GM19455 (cell line): ENCODE results near the gene AGBL4.

ENCODE experiments used
- ATAC-seq: cut with Tn5 transposase; IDR thresholded peaks from one replicate; pipeline ENCODE4 v1.9.1; 2021; ENCODE audit not compliant: unreplicated experiment

Gene AGBL4

DNA sequence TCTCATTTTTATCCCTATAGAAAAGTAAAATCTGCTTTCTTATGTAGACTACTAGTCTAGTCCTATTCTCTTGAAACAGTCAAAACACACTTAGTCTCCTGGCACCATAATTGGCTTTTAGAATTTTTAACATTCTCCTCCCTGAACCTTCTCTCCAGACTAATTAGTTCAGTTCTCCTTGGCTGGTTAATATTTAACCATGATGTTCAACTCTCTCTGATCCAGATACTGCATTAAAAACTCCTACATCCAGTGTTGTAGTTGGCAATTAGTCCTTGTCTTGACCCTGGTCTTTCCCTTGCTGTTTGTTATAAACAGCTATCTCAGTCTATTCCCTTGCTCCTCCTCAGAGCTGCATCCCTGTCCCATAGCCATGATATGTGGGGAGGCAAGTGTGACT lies 824.2 kb downstream of the AGBL4 start:
- no peak for ATAC-seq

DNA sequence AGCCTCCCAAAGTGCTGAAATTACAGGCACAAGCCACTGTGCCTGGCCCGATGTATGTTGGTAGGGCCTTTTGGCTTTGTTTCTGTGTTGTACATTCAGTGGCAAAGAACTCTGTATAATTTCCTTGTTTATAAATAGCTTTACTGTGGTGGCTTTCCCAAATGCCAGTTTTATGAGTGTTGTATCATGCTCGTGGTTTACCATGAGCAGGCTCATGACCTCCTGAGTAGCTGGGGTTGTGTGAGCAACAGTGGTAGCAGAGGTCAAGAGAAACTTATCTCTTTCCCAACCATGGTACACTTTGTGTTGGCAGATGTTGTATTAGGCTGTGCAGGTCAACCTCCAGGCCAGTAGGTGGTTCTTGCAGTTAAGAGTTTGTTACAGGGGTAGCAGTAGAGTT lies 826.7 kb downstream of the AGBL4 start:
- no peak for ATAC-seq

DNA sequence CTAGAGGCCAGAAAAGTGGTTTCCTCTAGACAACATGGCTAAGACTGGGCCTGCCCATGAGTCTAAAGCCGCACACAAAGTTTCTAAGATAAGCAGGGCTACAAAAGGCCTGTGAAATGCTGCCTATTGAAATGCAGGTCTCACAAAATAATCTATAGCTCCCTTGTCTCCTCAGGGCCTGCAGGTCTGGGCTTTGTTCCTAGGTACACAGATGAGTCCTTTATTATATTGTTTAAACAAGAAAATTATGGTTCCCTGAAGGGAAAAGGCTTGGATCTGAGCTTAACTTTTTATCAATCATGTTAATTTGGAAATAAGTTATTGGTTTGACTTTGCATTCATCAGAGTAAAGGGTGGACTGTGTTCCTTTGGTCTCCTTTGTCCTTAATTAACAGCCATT lies 833.6 kb downstream of the AGBL4 start:
- ATAC-seq: no peak

DNA sequence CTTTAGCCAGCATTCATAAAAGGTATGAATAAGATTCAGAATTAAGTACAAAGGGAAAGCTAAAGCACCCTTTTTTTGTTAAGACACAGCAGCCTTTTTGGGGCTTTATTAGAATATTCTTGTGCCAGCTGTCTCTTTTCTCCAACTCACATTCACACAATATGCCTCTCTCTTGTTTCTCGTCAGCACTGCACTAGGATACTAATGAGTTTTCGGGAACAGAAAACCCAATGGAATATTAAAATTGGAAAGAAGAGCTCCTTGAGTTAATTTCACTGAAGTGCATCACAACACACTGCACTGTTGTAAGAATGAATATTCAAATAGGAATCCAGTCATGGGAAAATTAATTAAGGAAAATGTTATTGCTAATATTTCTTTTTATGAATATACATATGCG lies 836.7 kb downstream of the AGBL4 start:
- ATAC-seq: no peak

DNA sequence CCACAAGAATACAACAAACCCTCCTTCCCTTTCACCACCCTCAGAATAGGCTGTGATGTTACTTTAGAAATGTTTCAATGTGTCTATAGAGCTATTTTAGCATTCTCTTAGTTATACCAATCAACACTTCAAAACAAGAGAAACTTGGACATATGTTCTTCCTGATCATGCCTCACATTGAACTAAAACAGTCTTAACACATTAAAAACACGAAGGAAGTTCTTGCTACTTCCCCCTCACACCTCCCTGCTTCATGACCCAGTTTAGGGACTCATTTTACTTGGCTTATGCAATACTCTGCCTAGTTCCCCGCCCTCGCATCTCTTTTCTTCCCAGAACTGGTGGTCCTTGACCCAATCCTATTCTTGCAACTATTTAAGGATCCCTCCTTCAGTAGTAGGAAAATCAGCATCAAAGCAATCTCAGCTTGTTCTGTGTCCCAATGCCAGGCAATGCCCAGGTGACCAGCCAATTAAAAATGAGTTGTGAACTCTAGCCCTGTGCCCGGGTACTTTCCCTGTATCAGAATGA lies 838.2 kb downstream of the AGBL4 start:
- ATAC-seq: no peak

DNA sequence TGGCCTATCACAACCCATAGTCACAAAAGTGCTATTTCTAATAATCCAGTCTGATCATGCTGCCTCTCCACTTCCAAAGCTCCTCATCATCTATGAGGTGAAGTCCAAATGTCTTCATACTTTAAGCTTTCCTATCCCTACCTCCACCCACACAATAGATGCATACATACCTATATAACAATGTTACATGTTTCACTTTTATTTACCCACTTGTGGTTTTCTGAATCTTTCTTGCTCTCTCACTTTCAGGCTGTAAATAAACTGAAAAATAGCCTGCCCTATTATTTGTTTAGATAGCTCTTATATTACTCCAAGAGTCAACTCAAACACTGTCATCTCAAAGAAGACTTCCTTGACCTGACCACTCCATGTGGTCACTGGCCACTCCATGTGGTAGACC lies 840.3 kb downstream of the AGBL4 start:
- no peak for ATAC-seq

DNA sequence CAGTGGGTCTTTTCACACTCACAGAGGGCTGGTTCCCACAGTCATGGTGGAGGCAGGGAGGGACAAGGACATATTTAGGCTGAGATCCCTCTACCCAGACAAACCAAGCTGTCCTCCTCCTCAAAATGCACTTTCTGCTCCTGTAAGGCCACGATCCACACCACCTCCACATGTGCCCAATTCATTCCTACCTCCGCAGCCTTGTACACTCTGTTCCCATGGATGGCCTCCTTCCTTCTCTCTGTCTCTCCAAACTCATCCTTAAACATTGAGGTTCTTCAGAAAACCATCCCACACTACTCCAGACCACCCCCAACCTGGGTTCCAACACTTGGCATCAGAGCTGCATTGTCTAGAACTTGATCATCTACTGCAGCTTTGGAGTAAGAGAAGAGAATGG lies 842.7 kb downstream of the AGBL4 start:
- ATAC-seq: no peak

DNA sequence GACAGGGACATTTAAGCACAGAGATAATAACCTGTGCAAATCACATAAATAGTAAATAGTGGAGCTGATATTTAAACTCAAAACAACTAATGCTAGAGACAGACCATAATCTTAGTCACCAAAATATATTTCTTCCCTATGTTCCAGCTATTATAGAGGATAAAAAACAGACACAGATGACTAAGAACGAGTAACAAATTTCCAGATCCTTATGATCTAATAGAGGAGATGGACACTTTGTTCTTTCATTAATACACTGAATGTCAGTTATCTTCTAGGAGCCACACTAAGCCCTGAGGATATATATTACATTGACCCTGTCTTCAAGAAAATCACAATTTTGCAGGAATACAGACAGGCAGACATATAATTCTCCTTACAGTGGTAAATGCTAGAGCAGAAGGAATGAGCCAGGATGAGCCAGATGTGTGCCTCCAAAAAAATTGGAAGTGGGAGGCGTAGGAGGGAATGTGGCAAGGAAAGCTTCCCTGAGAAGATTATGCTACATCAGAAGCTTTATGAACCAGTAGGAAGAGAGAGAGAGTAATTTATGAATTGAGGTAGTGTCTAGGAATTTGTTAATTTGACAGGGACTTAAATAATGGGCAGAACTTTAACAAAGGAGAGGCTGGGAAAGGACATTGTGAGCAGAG lies 851.7 kb downstream of the AGBL4 start:
- ATAC-seq: no peak

DNA sequence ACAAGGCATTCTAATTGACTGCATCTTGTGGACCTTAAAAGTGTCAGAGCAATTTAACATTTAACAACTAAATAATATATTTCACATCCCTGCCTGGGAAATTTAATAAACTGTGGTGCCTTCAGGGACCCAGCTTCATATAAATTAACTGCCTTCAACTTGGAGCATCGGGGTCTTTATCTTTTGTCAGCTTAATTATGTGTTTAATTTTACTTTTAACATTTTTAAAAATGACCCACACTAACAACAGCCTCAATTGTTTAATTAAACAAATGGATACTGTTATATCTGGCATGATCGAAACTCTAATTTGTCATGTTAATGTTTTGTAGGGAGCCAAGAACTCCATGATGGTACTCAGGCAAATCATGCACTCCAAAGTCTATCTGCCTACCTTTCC lies 857.7 kb downstream of the AGBL4 start:
- no peak for ATAC-seq

DNA sequence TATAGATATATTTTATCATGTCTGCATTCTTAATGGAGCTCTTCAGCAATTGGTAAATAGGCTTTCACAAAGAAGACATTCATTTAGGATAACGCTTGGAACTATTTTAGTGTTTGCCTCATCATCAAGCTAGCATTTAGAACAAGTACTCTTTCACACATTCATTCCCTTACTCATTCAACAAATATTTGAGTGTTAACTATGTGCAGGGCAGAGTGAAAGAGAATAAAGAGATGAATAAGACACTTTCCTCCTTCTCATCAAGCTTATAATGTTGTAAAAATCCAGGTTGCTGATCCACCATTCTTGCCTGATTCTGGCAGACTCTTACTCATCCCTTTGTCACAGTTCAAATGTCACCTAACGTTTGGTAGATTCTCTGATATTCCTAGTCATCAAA lies 860.7 kb downstream of the AGBL4 start:
- no peak for ATAC-seq

DNA sequence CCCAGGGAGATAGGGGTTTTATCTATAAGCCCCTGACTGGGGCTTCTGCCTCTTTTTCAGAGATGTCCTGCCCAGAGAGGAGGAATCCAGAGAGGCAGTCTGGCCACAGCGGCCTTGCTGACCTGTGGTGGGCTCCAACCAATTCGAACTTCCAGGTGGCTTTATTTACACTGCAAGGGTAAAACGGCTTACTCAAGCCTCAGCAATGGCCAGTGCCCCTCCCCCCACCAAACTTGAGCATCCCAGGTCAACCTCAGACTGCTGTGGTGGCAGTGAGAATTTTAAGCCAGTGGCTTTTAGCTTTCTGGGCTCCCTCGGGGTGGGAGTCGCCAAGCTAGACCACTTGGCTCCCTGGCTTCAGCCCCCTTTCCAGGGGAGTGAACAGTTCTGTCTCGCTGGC lies 863.1 kb downstream of the AGBL4 start:
- no peak for ATAC-seq

DNA sequence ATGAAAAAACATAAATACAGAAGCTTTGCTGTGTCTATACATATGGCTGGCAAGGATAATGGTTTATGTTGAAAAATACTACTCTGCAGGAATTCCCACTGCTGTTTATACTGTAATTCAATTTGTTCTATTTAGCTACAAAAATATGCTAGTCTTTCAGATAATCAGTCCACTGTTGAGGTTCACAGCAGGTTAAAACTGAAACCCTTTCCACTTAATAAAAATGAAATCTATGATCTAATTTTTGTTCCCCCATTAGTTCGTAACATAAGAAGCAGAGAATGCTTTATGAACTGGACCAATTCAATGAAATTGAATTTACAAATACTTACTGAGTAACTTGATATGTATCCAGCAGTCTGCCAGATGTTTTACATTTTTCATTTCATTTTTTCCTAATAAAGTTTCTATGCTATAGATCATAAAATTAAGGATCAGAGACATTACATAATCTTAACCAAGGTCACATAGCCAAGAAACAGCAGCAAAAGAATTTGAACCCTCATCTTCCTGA lies 887.0 kb downstream of the AGBL4 start:
- ATAC-seq: no peak

DNA sequence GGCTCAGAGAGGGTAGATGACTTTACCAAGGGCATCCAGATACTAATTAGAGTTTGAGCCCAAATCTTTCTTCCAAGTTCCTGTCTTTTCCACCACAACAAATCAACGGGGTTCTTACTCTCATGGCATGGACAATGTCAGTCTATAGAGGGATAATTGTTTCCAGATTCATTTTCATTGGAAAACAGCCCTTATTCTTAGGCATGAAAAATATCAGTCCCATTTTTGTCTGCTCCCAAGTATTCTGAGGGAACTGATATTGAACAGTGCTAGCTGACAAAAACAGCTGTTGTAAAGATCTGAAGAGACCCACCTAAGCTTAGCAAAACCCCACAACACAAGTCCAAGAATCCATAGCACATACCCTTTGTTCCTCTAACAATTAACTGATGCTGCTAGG lies 898.0 kb downstream of the AGBL4 start:
- no peak for ATAC-seq

DNA sequence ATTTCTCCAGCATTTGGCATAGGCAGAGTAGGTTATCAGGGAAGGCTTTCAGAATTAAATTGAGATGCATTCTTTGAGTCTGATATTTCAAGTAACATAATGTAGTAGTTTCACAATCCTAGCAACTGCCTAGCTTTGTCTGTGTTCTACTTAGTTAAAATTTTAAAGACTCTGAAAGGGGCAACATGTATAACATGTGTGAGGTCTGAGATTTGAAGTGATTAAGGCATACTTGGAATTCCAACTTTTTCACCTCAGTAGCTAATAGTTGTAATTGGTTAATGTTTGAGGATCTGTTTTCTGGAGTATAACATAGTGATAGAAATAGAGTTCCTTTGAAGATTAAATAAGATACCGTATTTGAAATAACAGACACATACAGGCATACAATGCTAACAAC lies 911.8 kb downstream of the AGBL4 start:
- ATAC-seq: no peak

DNA sequence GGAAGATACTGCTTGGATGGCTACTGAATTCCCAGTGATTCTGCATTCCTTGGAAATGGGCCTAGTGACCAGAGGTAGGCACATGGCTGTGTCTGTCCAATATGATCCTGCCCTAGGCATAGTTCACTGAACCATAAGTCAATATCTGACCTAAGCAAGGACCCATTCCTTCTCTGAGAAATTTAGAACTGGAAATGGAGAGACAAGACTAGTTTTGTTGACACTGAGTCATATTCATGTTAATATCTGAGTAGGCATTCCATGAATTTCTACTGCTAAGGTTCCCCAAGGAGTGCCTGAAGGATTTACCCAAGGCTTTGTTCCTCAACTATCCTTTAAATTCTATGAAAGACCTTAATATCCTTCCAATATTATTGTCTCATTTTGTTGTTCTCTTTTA lies 917.3 kb downstream of the AGBL4 start:
- ATAC-seq: no peak

DNA sequence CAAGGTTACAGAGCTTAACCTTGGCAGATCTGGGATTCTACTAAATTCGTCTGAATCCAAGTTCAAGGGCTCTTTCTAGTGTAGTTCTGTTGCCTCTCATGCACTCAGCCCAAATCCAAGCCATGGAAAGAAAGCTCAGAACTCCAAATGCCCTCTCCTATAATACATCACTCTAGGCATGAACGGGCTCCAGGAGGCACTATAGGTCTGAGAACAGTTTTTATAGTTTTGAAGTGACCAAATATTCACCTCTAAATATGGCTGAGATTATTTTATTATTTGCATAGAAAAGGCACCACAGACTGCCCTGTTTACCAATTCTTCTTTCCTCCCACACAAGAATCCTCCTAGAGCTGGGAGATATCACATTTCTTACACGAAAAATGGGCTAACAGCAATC lies 919.2 kb downstream of the AGBL4 start:
- no peak for ATAC-seq

DNA sequence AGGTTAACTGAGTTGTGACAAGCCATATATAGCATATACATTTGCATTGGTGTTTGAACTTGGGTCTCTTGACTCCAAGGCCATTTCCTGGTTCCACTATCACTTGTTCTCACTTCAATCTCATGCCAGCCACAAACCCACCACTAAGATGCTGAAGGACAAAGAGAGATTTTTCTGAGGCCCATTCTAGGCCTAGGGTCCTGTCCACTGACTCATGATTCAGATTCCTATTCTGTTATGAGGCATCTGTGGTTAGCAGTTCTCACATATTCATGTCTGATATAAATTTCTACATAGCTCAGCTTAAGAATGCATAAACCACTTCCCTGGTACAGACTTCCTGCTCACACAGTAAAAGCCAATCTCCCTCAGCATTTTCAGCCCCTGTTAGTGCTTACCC lies 921.0 kb downstream of the AGBL4 start:
- ATAC-seq: peak; percentile 58

DNA sequence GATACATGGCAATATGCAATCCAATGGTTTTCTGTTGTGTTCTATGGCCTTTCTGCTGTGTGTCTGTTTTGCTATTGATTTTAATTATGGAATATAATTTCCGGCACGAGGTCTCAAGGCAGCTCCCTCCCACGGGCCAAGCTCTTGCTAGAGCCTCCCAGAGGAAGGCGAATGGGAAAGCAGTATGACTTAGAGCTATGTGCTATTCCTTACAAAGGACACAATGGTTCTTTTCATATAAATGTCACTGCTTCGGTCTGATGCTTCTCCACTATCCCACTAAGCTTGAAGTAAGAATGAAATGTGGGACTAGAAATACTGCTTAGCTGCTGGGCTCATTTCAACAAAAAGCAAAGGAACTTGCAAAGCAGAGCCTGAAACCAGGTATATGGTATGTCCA lies 924.9 kb downstream of the AGBL4 start:
- ATAC-seq: no peak

DNA sequence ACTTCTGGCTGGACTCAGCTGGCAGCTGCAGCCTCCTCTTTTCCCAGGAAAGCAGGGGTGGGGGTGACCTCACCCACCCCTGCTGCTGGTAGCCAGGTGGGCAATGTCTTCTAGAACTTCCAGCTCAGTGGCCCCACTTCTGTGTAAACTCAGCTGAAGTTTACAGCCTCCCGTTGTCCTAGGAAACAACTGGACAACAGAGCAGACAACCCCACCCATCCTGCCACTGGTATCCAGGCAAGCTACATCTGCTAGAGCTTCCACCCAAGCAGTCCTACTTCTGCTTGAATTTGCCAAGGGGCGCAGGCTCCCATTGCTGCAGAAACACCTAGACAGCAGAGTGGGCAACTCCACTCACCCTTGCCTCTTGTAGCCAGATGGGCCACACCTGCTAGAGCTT lies 937.4 kb downstream of the AGBL4 start:
- ATAC-seq: no peak

DNA sequence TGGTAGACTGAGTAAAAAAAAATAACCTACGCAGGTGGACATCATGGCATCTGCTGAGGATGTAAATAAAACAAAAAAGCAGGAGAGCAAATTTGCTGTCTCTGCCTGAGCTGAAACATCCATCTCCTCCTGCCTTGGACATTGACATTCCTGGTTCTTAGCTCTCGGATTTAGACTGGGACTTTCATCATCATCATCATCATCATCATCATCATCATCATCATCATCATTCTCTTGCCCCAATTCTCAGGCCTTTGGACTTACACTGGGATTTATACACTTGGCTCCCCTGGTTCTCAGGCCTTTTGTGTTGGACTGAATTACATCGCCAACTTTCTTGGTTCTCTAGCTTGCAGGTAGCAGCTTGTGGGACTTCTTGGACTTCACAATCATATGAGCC lies 938.7 kb downstream of the AGBL4 start:
- no peak for ATAC-seq

DNA sequence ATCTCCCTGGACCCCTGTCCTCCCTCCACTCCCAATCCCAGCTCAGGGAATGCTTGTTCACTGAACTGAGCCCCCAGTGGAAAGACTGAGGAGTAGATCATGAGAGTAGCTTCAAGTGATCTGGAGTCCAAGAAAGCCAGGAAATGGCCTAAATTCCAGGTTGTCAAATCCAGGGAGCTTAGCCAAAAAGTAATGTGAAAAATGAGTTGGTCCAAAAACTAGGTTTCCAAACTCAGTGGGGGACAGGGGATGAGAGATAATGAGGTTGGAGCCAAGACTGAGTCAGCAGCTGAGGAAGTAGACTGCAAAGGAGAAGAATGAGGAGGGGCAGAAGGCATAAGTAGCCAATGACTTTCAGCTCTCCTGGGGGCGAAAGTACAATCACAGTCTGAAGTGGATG lies 963.0 kb downstream of the AGBL4 start:
- ATAC-seq: no peak

DNA sequence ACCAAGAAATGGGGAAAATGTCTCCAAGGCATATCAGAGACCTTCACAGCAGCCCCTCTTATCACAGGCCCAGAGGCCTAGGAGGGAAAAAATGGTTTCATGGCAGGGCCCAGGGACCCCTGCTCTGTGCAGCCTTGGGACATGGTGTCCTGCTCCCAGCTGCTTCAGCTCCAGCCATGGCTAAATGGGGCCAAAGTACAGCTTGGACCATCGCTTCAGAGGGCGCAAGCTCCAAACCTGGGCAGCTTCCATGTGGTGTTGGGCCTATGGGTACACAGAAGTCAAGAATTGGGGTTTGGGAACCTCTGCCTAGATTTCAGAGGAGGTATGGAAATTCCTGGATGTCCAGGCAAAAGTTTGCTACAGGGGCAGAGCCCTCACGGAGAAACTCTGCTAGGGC lies 964.7 kb downstream of the AGBL4 start:
- no peak for ATAC-seq

DNA sequence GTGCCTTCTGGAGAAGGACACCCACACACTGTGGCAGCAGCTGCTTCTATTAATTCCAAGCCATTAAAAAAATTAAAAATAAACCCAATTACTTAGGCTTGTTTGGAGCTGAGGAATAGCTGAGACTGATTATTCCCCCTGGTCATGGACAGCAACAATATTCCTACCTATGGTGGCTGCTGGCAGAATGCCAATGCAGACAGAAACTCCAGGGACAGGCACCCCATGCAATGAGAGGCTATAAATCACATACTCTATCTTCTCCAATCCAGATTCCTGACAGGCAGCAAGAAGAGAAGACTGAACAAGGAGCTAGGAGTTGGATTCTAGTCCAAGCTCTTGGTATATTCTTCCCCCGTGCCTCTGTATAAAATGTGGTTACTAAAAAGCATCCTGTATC lies 971.7 kb downstream of the AGBL4 start:
- ATAC-seq: no peak
